Stimulated activated CD8-positive, alpha-beta memory T cell treated with anti-CD3 and anti-CD28 coated beads, Interleukin-4, amount 100 ng/mL, for 24 hours (primary cell): Measurements from ENCODE around the gene FHL5.
"Not testable (repeated sequence)": the region's sequence is repeated elsewhere in the genome, so short reads cannot be mapped to it uniquely, and the experiment has no call there.

Experiments
- DNase-seq: peaks from one replicate; pipeline ENCODE4 v3.0.0-alpha.2; 2020; ENCODE audit warnings: low read depth

Gene FHL5

DNA sequence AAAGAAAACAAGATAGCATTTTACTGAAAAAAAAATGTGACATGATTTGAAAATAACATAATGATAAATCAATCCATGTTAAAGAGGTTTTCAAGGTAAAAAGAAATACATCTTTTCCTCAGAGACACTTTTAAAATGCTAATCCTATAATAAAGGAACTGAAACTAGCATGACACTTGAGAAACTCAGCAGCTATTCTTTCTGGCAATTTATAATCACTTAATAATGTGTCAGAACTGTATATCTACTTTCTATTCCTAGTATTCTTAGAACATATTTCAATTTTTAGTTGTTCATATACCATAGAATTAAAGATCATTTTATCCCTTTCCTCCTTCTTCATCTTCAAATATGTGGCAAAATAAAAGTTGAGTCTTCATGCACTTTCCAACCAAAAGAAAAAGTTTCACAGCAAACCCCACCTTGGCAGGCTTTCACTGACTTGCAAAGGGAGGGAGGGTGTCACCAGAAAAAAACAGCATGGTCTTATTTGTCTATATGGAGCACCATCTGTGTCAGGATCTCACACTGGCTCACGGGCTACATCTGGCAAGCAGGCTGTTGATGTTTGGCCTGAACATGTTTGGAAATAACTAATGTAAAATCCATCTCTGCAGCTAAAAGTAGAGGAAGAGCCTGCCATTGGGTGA lies 48.5 kb downstream of the FHL5 start:
- DNase-seq: no peak

DNA sequence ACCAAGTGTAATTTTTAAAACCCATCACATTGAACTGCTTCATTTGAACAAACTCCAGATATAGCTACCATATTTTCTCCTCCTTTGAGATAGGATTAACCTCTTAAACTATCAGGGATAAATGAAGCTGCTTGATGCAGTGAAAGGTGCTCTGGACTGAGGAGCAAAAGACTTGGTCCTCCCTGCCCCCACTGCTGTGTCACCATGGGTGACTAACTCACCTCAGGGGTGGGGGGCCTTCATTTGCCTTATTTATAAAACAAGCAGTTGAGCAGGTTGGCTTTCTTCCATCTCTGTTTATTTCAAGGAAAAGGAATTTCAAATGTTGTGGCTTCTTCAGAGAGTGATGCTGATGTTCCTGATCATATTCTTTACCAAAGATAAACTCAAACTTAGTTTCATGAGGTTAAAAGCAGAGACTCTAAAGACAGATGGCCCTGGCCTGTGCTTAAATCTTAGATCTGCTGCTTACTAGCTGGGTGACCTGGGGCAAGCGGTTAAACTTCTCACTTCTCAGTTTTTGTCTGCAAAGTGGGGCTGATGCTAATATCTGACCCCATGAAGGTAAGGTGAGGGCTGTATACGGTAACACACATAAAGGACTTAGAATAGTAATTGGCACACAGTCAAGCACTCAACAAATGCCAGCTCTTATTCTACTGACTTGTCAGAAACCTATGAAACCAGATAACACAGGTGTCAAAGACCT lies 50.5 kb downstream of the FHL5 start:
- DNase-seq: no peak

DNA sequence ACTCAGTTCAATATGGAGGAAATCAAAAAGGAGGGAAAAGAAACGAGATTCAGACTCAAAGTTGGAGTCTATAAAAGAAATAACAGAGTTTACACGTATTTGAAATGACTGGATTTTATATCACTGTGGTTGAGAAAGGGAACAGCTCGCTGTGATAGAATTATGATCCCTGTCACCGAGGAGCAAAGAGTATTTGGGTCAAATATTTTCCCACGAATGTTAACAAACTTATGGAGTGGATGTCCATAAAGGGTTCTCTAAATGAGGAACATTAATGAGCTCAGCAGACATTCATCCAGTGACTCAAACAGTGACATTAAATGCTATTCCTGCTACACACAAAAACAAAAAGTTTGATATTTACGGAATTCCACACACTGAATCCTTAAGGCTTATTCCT lies 57.9 kb downstream of the FHL5 start:
- no peak for DNase-seq

DNA sequence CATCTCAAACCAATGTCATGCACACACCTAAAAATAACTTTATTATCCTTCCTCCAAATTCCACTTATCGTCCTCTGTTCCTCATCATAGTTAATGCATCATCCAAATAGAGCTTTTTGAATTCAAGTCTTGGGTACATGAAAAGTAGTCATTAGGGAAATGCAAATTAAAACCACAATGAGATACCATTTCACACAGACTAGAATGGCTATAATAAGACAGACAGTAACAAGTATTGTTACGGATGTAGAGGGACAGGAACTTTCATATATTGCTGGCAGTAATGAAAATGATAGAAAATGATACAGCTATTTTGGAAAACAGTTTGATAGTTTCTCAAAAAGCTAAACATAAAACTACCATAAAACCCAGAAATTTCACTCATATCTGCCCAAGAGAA lies 59.1 kb downstream of the FHL5 start:
- no peak for DNase-seq

DNA sequence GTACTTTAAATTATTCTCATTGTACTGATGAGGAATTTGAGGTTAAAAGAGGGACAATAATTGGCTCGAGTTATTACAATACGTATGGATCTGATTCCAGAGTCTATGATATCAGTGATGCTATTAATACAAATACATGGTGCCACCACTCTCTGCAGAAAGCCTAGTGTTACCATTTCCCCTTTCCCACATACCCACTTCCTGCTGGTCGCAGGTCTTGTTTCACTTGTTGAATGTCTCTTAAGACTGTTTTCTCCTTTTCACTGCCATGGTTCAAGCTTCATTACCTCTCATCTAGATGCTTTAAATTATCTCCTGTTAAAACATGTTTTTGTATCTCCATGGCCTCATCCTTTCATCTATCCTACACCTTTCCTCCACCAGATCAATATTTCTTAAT lies 62.0 kb downstream of the FHL5 start:
- no peak for DNase-seq

DNA sequence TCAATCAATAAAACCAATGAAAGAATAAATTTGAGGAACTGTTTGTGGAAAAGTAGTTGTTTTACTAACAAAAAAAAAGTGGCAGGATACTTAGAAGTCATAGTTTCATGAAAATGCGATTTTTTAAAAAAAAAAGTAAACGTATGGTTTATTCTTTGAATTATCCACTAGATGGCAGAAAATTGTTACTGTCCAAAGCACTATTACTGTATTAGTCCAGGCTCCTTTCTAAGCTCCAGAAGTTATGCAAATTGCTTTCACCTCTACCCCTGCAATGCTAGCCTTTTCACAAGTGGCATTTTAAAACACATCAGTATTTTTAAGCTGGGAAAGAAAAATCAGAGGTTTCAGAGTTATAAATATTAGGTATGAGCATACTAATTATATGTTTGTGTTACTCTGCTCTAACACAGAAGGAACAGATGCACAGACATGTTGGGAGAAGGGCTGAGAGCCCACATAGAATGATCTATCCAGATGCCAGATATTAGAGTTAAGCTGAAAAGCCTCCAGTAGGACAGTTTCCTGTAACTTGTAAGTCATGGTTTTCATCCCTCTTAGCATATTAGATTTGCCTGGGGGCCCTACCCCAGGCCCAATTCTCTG lies 63.9 kb downstream of the FHL5 start:
- DNase-seq: no peak

DNA sequence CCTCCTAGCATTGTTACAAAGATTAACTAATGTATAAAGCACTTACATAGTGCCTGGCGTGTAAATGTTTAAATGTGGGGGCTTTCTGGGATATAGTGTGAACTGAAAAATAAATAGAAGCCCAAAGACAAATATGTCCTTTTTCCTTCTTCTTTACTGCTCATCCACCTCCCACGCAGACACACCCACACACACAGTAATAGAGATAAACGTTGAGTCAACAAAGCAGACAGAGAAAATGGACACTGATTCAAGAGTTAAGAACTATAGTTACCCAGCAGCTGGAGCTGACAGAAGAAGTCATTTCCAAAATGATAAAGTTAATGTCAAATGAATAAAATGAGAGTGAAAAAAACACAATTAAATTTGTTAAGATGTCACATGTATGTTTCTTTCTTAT lies 68.3 kb downstream of the FHL5 start:
- DNase-seq: no peak

DNA sequence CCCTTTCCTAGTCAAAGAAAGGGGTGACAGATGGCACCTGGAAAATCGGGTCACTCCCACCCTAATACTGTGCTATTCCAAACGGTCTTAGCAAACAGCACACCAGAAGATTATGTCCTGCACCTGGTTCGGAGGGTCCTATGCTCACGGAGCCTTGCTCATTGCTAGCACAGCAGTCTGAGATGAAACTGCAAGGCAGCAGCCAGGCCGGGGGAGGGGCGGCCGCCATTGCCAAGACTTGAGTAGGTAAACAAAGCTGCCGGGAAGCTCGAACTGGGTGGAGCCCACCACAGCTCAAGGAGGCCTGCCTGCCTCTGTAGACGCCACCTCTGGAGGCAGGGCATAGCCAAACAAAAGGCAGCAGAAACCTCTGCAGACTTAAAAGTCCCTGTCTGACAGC lies 75.1 kb downstream of the FHL5 start:
- DNase-seq: not testable (repeated sequence)

DNA sequence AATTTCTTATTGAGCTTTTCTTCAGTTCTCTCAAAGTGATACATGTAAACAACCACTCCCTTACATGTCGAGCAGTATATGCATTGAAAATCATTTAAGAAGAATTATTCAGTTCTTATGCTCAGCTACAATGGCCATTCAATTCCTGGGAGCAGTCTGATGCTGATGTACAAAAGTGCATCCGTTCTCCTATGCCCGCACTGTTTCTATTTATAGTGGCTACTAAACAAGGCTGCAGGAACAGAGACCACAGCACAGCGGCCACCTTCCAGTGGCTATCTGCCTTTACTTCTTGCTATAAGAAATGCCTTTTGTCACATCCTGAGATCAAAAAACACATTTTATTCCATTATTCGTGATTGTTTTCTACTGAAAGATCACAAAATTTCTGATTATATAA lies 82.2 kb downstream of the FHL5 start:
- DNase-seq: no peak

DNA sequence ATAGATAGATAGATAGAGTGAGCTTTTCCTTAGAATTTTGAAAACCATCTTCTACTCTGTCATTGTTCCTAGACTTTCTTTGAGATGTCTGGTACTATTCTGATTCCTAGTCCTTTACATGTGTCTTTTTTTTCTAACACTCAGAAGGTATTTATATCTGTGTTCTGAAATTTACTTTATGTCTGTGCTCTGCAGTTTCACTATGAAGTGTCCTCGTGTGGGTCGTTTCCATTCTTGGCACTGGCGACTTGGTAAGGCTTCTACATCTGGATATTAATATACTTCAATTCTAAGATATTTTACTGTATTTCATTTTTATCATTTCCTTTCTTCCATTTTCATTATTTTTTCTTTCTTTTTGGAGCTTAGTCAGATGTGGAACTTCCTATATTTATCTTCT lies 87.0 kb downstream of the FHL5 start:
- DNase-seq: no peak

DNA sequence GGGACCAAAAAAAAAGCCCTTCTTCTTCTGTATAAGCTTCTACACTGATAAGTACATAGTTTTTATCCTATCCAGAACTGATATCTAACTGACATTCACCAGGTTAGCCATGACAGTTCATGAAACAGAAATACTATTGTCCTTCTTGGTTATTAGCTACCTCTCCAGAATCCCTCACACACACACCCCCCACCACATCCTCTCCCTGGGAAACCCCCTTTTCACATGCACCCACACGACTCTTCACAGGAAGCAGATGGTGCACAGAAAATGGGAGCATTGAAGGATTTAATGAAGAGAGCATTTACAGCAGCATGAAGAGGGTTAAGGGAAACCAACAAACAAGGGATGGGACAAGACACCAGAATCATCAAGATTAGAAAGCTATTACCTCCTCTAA lies 88.9 kb downstream of the FHL5 start:
- DNase-seq: no peak

DNA sequence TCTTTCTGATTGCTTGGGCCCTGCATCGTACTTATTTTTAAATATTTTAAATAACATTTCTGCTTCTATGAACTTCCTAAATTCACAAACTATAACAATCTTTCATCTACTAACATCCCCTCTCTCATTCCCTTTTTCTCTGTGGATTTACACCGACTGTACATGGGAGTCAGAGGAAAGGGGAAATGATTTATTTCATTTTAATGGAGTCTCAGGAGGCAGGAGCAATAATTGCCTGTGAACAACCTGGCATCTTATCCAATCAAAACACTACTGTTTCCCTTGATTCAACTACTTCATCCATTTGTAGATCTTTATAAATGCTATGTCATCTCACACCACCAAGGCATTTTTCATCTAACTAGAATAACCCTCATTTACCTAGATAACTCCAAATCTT lies 89.6 kb downstream of the FHL5 start:
- no peak for DNase-seq

DNA sequence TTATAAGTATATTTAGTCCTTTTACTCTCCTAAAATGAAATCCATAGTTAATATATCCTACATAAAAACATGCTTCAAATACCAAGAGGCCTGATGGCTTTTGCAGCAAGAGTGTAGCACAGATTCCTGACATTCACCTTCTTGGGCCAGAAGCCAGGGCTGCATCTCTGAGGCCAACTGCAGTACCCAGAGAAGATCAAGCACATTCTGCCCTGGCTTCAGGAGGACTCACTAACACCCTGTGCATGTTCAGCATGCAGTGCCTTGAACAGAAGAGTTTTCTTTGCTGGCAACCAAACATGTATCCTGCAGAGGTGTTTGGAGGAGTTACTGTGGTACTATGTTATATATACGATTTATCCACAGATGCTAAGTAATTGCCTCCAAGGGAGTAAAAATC lies 90.3 kb downstream of the FHL5 start:
- DNase-seq: no peak

DNA sequence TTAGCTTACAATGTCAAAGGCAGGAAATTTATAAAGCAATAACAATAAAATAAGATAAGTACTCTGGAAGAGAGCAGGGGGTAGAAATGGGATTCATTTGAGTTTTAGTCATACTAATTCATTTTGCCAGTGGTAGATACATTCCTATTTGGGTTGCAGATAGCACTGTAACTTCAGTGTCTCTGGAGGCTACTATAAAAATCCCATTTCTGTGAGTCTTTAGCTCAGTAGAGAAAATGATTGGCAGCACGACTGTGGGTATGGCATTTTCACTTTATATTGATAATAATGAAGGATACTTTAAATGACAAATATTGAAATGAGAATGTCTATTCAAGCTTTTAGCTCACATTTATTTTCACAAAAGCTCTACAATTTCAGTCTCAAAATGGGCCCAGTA lies 93.6 kb downstream of the FHL5 start:
- no peak for DNase-seq

DNA sequence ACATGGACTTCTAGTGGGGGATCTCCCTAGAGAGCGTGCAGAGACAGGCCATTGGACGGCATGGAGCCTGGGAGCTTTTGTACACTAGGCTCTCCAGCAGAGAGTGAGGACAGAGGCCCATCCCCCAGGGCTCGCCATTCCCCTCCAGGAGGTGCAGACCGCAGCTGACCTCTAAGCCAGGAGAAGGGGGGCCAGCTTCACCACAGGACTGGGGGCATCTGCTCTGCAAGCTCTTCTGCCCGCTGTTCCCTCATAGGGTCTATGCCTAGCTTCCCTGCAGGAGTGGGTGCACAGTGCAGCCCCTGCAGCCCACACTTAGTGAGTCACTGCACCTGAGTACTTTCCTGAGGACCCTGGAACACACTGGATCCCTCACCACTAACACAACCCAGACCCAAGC lies 94.4 kb downstream of the FHL5 start:
- DNase-seq: no peak

DNA sequence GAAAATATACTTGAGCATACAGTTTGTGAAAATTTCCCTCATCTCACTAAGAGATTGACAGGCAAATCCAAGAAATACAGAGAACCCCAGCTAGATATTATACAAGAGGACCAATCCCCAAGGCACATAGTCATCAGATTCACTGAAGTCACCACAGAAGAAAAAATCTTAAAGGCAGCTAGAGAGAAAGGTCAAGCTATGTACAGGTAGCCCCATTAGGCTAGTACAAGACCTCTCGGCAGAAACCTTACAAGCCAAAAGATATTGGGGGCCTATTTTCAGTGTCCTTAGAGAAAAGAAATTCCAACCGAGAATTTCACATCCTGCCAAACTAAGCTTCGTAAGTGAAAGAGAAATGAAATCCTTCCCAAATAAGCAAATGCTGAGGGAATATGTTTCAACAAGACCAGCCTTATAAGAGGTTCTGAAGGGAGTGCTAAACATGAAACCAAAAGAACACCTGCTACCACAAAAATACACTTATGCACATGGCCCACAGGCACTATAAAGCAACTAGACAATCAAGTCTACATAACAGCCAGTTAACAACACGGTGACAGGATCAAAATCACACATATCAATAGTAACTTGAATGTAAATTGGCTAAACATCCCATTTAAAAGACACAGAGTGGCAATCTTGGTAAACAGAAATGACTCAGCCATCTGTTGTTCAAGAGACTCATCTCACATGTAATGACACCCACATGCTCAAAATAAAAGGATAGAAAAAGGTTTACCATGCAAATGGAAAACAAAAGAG lies 96.3 kb downstream of the FHL5 start:
- no peak for DNase-seq
